Gastrocnemius medialis (tissue), 4 donors: ENCODE results near the gene KDM4C.

ENCODE experiments used
- CTCF ChIP-seq, 5 experiments: fragments of 450-650 bp in 3 of 5; fragments of 200-600 bp in 2 of 5; sonication (generic) in 2 of 5; IDR thresholded peaks in 4 of 5; conservative IDR thresholded peaks in 1 of 5; 1 replicate in 4 of 5; 2 replicates in 1 of 5; pipeline ENCODE4 v1.5.1; 2016 to 2019; ENCODE audit warnings: antibody characterized with exemption in 5 of 5, mild to moderate bottlenecking in 3 of 5, moderate library complexity in 3 of 5
- POLR2A ChIP-seq, 2 donors: fragments of 450-650 bp; IDR thresholded peaks; one replicate each; pipeline ENCODE4 v1.6.1; 2017; ENCODE audit warnings: antibody characterized with exemption in 2 of 2, mild to moderate bottlenecking in 2 of 2, moderate library complexity in 2 of 2

- TF ChIP-seq CTCF (IDR thresholded peaks at IDR 0.05 in 4 of 5, conservative IDR thresholded peaks at IDR 0.05 in 1 of 5): no peak
- no peak for TF ChIP-seq POLR2A (IDR thresholded peaks at IDR 0.05)
These were observed 406.2 kb downstream of the KDM4C start for GRCh38 chr9:7163932-7164331.
